K562 (cell line): Measurements from ENCODE around the gene ITGAD. TPM values are rescaled to one million over a fixed set of nuclear protein-coding genes. Genes with fewer than 3 reads are reported as not detected.

Experiments used
- CEBPB ChIP-seq: fragments of 450-650 bp; IDR thresholded peaks from 2 replicates; pipeline ENCODE4 v1.6.1; 2016; ENCODE audit warnings: missing genetic modification characterization, missing compliant biosample characterization
- ELF1 ChIP-seq: fragments of 200-800 bp; sonication (Bioruptor generic); IDR thresholded peaks from 2 replicates; pipeline ENCODE4 v1.6.1; 2016; ENCODE audit warnings: missing genetic modification characterization, missing compliant biosample characterization
- EWSR1 ChIP-seq: fragments of 450-650 bp; IDR thresholded peaks from 2 replicates; pipeline ENCODE4 v1.6.1; 2018; ENCODE audit warnings: borderline replicate concordance, mild to moderate bottlenecking, low read depth, moderate library complexity; ENCODE audit not compliant: partially characterized antibody
- GTF2F1 ChIP-seq: IDR thresholded peaks from 2 replicates; pipeline ENCODE4 v1.6.1; 2011; ENCODE audit warnings: low read depth, low read length, improper control_type of control experiment
- MCM5 ChIP-seq: fragments of 450-650 bp; IDR thresholded peaks from 2 replicates; pipeline ENCODE4 v1.6.1; 2016; ENCODE audit warnings: low read depth
- NFIC ChIP-seq: fragments of 450-650 bp; IDR thresholded peaks from 2 replicates; pipeline ENCODE4 v1.6.1; 2017; ENCODE audit warnings: mild to moderate bottlenecking, inconsistent platforms
- NFXL1 ChIP-seq: fragments of 450-650 bp; formaldehyde crosslinking; IDR thresholded peaks from 2 replicates; pipeline ENCODE4 v1.4.0; 2021; ENCODE audit warnings: mild to moderate bottlenecking
- RCOR1 ChIP-seq, 2 experiments: IDR thresholded peaks; 2 replicates each; pipeline ENCODE4 v1.6.1; 2012; ENCODE audit warnings: low read depth in 2 of 2, low read length in 2 of 2, borderline replicate concordance in 1 of 2, improper control_type of control experiment in 1 of 2
- SUPT5H ChIP-seq: fragments of 450-650 bp; IDR thresholded peaks from 2 replicates; pipeline ENCODE4 v1.6.1; 2016
- TEAD4 ChIP-seq, 2 experiments: sonication (generic) in 1 of 2; formaldehyde crosslinking in 1 of 2; IDR thresholded peaks; 2 replicates each; pipeline versions ENCODE4 v1.6.1 to v1.8.0; 2012 to 2022; ENCODE audit warnings: borderline replicate concordance in 1 of 2, inconsistent platforms in 1 of 2, low read length in 1 of 2, mild to moderate bottlenecking in 1 of 2, missing genetic modification reagents in 1 of 2
- TOE1 ChIP-seq, 2 experiments: fragments of 450-650 bp in 1 of 2; sonication (generic) in 1 of 2; formaldehyde crosslinking in 1 of 2; IDR thresholded peaks; 2 replicates each; pipeline versions ENCODE4 v1.7.1 to v1.8.0; 2016 to 2022; ENCODE audit warnings: borderline replicate concordance in 2 of 2, mild to moderate bottlenecking in 2 of 2, antibody characterized with exemption in 1 of 2, inconsistent platforms in 1 of 2, low read depth in 1 of 2, missing genetic modification reagents in 1 of 2, moderate library complexity in 1 of 2
- XRCC4 ChIP-seq: IDR thresholded peaks from one replicate; pipeline ENCODE4 v1.6.1; 2011; ENCODE audit not compliant: insufficient read depth, insufficient read length; ENCODE audit errors: extremely low read depth
- YBX1 ChIP-seq: fragments of 450-650 bp; IDR thresholded peaks from 2 replicates; pipeline ENCODE4 v1.7.1; 2016; ENCODE audit warnings: mild to moderate bottlenecking
- ZKSCAN8 ChIP-seq: fragments of 200-800 bp; sonication (Bioruptor generic); IDR thresholded peaks from 2 replicates; pipeline ENCODE4 v1.6.1; 2016; ENCODE audit warnings: missing genetic modification characterization, missing compliant biosample characterization
- polyA plus RNA-seq, 8 experiments: library from polyadenylated mRNA; depleted of rRNA in 4 of 8; stranded (reverse) in 5 of 8; unstranded in 3 of 8; fragments of >200 nt; fragmentation: Nextera tagmentation in 2 of 8; fragmentation: Illumina TruSeq in 1 of 8; extraction: Ambion mirVana in 2 of 8; extraction: Trizol in 1 of 8; gene quantifications; 2 replicates each; pipeline versions ENCODE4 v1.2.1 to v1.2.3, GENCODE V29; 2011 to 2014; ENCODE audit warnings: inconsistent platforms in 1 of 8, missing spikeins in 1 of 8
- total RNA-seq, 7 experiments: library from RNA; depleted of rRNA in 6 of 7; stranded (reverse); fragments of >200 nt in 6 of 7; fragmentation: Illumina TruSeq in 2 of 7; extraction: Trizol in 2 of 7; gene quantifications; 2 replicates each; pipeline versions ENCODE4 v1.2.1 to v1.2.3, GENCODE V29; 2011 to 2021; ENCODE audit warnings: low replicate concordance in 1 of 7
- TF ChIP-seq, protein P1 (sequence below): fragments of 450-650 bp; formaldehyde crosslinking; IDR thresholded peaks from 2 replicates; pipeline ENCODE4 v1.4.0; 2020; ENCODE audit warnings: mild to moderate bottlenecking, moderate library complexity
- TF ChIP-seq, protein P2 (sequence below): IDR thresholded peaks from 2 replicates; pipeline ENCODE4 v1.6.1; 2011; ENCODE audit warnings: borderline replicate concordance, low read depth, mild to moderate bottlenecking, moderate library complexity, low read length; ENCODE audit not compliant: insufficient read depth, poor library complexity, severe bottlenecking
- TF ChIP-seq, protein P3 (sequence below): fragments of 250-450 bp; sonication (Bioruptor Pico); IDR thresholded peaks from 2 replicates; pipeline ENCODE4 v1.4.0; 2020; ENCODE audit warnings: mild to moderate bottlenecking, moderate library complexity
- TF ChIP-seq, protein P4 (sequence below): fragments of 450-650 bp; formaldehyde crosslinking; IDR thresholded peaks from 2 replicates; pipeline ENCODE4 v1.4.0; 2020; ENCODE audit warnings: mild to moderate bottlenecking, moderate library complexity
- TF ChIP-seq, protein P5 (sequence below): fragments of 250-450 bp; sonication (Bioruptor Pico); IDR thresholded peaks from 2 replicates; pipeline ENCODE4 v1.8.0; 2022; ENCODE audit warnings: inconsistent platforms, mild to moderate bottlenecking, moderate library complexity, borderline replicate concordance
- TF ChIP-seq, protein P6 (sequence below): fragments of 250-450 bp; sonication (Bioruptor Pico); IDR thresholded peaks from 2 replicates; pipeline ENCODE4 v1.8.0; 2022; ENCODE audit warnings: moderate library complexity, mild to moderate bottlenecking, inconsistent platforms

Gene ITGAD
- total and polyA plus RNA-seq, 9 of the 15 experiments (the other 6 are each of a cell fraction or from before 2014, with no cell fraction given) = not detected

DNA sequence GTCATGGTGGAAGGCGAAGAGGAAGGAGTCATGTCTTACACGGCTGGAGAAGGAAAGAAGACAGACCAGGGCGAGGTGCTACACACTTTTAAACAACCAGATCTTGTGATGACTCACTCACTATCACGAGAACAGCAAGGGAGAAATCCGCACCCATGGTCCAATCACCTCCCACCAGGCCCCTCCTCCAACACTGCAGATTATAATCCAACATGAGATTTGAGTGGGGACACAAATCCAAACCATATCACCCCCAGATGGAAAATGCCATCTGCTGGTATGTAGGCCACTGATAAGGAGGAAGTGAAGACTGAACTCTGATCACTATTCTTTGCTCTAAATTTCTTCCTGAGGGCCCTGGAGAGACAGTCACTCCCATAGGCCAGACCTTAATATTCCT is 45.7 kb upstream of the ITGAD start (continued):
- TF ChIP-seq, protein P1, sequence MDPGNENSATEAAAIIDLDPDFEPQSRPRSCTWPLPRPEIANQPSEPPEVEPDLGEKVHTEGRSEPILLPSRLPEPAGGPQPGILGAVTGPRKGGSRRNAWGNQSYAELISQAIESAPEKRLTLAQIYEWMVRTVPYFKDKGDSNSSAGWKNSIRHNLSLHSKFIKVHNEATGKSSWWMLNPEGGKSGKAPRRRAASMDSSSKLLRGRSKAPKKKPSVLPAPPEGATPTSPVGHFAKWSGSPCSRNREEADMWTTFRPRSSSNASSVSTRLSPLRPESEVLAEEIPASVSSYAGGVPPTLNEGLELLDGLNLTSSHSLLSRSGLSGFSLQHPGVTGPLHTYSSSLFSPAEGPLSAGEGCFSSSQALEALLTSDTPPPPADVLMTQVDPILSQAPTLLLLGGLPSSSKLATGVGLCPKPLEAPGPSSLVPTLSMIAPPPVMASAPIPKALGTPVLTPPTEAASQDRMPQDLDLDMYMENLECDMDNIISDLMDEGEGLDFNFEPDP = no peak
- TF ChIP-seq CEBPB (tag) (no peak), GTF2F1 (no peak), TOE1 (IDR thresholded peaks at IDR 0.05; ENCODE audit: borderline replicate concordance) (0 out of 2 replicates have a peak, but pooled peaks have one; percentile 33), TOE1 (CRISPR knock-in tag; IDR thresholded peaks at IDR 0.05; ENCODE audit: borderline replicate concordance, low read depth) (no peak), NFXL1 (CRISPR knock-in tag) (no peak), EWSR1 (no peak), ZKSCAN8 (CRISPR knock-in tag) (no peak), RCOR1 (IDR thresholded peaks at IDR 0.05; ENCODE audit: borderline replicate concordance in 1 of 2, low read depth in 2 of 2, low read length in 2 of 2) (0 out of 4 replicates have a peak, but pooled peaks of 1 of the 2 experiments have one; percentile 57), ELF1 (tag) (no peak), XRCC4 (no peak), YBX1 (no peak), SUPT5H (no peak), NFIC (peak; percentile 39; the same call in 1 of the 2 replicates), TEAD4 (IDR thresholded peaks at IDR 0.05; ENCODE audit: low read length) (peak; percentile 59), TEAD4 (CRISPR knock-in tag; IDR thresholded peaks at IDR 0.05; ENCODE audit: borderline replicate concordance) (no peak), MCM5 (no peak)
- TF ChIP-seq, protein P2, sequence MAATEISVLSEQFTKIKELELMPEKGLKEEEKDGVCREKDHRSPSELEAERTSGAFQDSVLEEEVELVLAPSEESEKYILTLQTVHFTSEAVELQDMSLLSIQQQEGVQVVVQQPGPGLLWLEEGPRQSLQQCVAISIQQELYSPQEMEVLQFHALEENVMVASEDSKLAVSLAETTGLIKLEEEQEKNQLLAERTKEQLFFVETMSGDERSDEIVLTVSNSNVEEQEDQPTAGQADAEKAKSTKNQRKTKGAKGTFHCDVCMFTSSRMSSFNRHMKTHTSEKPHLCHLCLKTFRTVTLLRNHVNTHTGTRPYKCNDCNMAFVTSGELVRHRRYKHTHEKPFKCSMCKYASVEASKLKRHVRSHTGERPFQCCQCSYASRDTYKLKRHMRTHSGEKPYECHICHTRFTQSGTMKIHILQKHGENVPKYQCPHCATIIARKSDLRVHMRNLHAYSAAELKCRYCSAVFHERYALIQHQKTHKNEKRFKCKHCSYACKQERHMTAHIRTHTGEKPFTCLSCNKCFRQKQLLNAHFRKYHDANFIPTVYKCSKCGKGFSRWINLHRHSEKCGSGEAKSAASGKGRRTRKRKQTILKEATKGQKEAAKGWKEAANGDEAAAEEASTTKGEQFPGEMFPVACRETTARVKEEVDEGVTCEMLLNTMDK = no peak
- TF ChIP-seq, protein P3, sequence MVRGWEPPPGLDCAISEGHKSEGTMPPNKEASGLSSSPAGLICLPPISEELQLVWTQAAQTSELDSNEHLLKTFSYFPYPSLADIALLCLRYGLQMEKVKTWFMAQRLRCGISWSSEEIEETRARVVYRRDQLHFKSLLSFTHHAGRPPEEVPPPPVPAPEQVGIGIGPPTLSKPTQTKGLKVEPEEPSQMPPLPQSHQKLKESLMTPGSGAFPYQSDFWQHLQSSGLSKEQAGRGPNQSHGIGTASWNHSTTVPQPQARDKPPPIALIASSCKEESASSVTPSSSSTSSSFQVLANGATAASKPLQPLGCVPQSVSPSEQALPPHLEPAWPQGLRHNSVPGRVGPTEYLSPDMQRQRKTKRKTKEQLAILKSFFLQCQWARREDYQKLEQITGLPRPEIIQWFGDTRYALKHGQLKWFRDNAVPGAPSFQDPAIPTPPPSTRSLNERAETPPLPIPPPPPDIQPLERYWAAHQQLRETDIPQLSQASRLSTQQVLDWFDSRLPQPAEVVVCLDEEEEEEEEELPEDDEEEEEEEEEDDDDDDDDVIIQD (CRISPR knock-in tag) = no peak
- TF ChIP-seq, protein P4, sequence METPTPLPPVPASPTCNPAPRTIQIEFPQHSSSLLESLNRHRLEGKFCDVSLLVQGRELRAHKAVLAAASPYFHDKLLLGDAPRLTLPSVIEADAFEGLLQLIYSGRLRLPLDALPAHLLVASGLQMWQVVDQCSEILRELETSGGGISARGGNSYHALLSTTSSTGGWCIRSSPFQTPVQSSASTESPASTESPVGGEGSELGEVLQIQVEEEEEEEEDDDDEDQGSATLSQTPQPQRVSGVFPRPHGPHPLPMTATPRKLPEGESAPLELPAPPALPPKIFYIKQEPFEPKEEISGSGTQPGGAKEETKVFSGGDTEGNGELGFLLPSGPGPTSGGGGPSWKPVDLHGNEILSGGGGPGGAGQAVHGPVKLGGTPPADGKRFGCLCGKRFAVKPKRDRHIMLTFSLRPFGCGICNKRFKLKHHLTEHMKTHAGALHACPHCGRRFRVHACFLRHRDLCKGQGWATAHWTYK (CRISPR knock-in tag) = no peak
- TF ChIP-seq, protein P5, sequence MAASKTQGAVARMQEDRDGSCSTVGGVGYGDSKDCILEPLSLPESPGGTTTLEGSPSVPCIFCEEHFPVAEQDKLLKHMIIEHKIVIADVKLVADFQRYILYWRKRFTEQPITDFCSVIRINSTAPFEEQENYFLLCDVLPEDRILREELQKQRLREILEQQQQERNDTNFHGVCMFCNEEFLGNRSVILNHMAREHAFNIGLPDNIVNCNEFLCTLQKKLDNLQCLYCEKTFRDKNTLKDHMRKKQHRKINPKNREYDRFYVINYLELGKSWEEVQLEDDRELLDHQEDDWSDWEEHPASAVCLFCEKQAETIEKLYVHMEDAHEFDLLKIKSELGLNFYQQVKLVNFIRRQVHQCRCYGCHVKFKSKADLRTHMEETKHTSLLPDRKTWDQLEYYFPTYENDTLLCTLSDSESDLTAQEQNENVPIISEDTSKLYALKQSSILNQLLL = no peak
- TF ChIP-seq, protein P6, sequence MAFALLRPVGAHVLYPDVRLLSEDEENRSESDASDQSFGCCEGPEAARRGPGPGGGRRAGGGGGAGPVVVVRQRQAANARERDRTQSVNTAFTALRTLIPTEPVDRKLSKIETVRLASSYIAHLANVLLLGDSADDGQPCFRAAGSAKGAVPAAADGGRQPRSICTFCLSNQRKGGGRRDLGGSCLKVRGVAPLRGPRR (CRISPR knock-in tag) = no peak
